Natural killer cell (primary cell): ENCODE measurements around the gene PAGE5. TPM values are rescaled to one million over a fixed set of nuclear protein-coding genes. Genes with fewer than 3 reads are reported as not detected.

ENCODE experiments used
- ATAC-seq, 3 donors: fragments of 150-1000 bp in 2 of 3; fragments of 200-7000 bp in 1 of 3; cut with Tn5 transposase; 1 replicate in 1 of 3; 2 replicates in 2 of 3; pipeline ENCODE4 v1.10.0; 2021; ENCODE audit warnings: mild to moderate bottlenecking in 2 of 3, moderate library complexity in 2 of 3
- DNase-seq, 2 donors: peaks; one replicate each; pipeline versions ENCODE4 v3.0.0 to v3.0.0-alpha.2; 2013 to 2021; ENCODE audit warnings: mixed read lengths in 1 of 2
- H3K27ac ChIP-seq: one replicate; pipeline ENCODE4 v1.5.1; 2013; ENCODE audit warnings: mild to moderate bottlenecking, low read length
- H3K27me3 ChIP-seq: one replicate; pipeline ENCODE4 v1.6.1; 2013; ENCODE audit warnings: low read length; ENCODE audit not compliant: control insufficient read depth, insufficient read depth
- H3K36me3 ChIP-seq: one replicate; pipeline ENCODE4 v1.6.1; 2013; ENCODE audit warnings: low read length; ENCODE audit not compliant: control insufficient read depth, insufficient read depth
- H3K4me1 ChIP-seq: one replicate; pipeline ENCODE4 v1.6.1; 2013; ENCODE audit warnings: low read length; ENCODE audit not compliant: control insufficient read depth, insufficient read depth
- H3K4me3 ChIP-seq: one replicate; pipeline ENCODE4 v1.5.1; 2013; ENCODE audit warnings: low read length
- H3K9me3 ChIP-seq: one replicate; pipeline ENCODE4 v1.6.1; 2013; ENCODE audit warnings: low read length; ENCODE audit not compliant: control insufficient read depth, insufficient read depth
- H3K27ac Mint-ChIP-seq, 2 donors: one replicate each; pipeline ENCODE4 v1.8.0; 2022; ENCODE audit warnings: mild to moderate bottlenecking in 2 of 2, mixed read lengths in 2 of 2, moderate library complexity in 1 of 2
- H3K27me3 Mint-ChIP-seq, 2 donors: one replicate each; pipeline ENCODE4 v1.8.0; 2022; ENCODE audit warnings: low read depth in 2 of 2, mixed read lengths in 2 of 2
- H3K36me3 Mint-ChIP-seq: one replicate; pipeline ENCODE4 v1.8.0; 2022; ENCODE audit warnings: mixed read lengths
- H3K4me1 Mint-ChIP-seq, 2 donors: one replicate each; pipeline ENCODE4 v1.8.0; 2022; ENCODE audit warnings: mixed read lengths in 2 of 2
- H3K4me3 Mint-ChIP-seq: one replicate; pipeline ENCODE4 v1.8.0; 2022; ENCODE audit warnings: mild to moderate bottlenecking, moderate library complexity, mixed read lengths
- H3K9me3 Mint-ChIP-seq, 2 donors: one replicate each; pipeline ENCODE4 v1.8.0; 2022; ENCODE audit warnings: mixed read lengths in 2 of 2
- WGBS: methylation state at CpG from one replicate; pipeline ENCODE4 v1.1.7; 2013; ENCODE audit warnings: missing lambda C conversion rate; ENCODE audit not compliant: insufficient coverage; 5-methylcytosine and 5-hydroxymethylcytosine counted together
- intact Hi-C: fragments of 100-400 bp; cut with micrococcal nuclease; formaldehyde crosslinking; loops from one replicate; pipeline ENCODE4 v1.14.2; 2022
- total RNA-seq, 4 donors: library from RNA; stranded (reverse); fragments of 120-200 nt in 1 of 4; gene quantifications; one replicate each; pipeline versions ENCODE4 v1.2.3 to v1.2.4, GENCODE V29; 2013 to 2022
- TF ChIP-seq, protein P1 (sequence below): fragments of 200-600 bp; IDR thresholded peaks from one replicate; pipeline ENCODE4 v1.8.0; 2022; ENCODE audit warnings: antibody characterized with exemption

Gene PAGE5
- total RNA-seq, 3 donors from 2014 or later (not counting 1 experiment from before 2014, with no cell fraction given) = not detected

- Mint-ChIP-seq H3K9me3 (no peaks in the 10 kb centered on the region), H3K27me3 (peaks cover 0 to 26% of the 10 kb centered on the region in 2 donors), H3K4me3 (no peak overlapping the region), H3K27ac (no peak overlapping the region), H3K4me1 (no peaks in the 10 kb centered on the region), H3K36me3 (no peaks in the 10 kb centered on the region)
- Histone ChIP-seq H3K4me3 (no peak overlapping the region), H3K27me3 (no peaks in the 10 kb centered on the region), H3K9me3 (no peaks in the 10 kb centered on the region), H3K27ac (no peak overlapping the region), H3K36me3 (no peaks in the 10 kb centered on the region), H3K4me1 (no peaks in the 10 kb centered on the region)
- ATAC-seq (no peak), DNase-seq (no peak)
- no CpG with 5 or more reads among the region's 3 CpGs for WGBS
- TF ChIP-seq, protein P1, sequence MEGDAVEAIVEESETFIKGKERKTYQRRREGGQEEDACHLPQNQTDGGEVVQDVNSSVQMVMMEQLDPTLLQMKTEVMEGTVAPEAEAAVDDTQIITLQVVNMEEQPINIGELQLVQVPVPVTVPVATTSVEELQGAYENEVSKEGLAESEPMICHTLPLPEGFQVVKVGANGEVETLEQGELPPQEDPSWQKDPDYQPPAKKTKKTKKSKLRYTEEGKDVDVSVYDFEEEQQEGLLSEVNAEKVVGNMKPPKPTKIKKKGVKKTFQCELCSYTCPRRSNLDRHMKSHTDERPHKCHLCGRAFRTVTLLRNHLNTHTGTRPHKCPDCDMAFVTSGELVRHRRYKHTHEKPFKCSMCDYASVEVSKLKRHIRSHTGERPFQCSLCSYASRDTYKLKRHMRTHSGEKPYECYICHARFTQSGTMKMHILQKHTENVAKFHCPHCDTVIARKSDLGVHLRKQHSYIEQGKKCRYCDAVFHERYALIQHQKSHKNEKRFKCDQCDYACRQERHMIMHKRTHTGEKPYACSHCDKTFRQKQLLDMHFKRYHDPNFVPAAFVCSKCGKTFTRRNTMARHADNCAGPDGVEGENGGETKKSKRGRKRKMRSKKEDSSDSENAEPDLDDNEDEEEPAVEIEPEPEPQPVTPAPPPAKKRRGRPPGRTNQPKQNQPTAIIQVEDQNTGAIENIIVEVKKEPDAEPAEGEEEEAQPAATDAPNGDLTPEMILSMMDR = no peak
- intact Hi-C loops = no loop called here
Measured at GRCh38 chrX:55201930-55202579, 18.1 kb upstream of the PAGE5 start.

- Histone ChIP-seq H3K36me3 (no peaks in the 10 kb centered on the region), H3K4me3 (no peak overlapping the region), H3K27me3 (no peaks in the 10 kb centered on the region), H3K4me1 (no peaks in the 10 kb centered on the region), H3K27ac (no peak overlapping the region), H3K9me3 (no peaks in the 10 kb centered on the region)
- intact Hi-C loops = no loop called here
- H3K27me3 Mint-ChIP-seq = peaks cover 0 to 25% of the 10 kb centered on the region in 2 donors
- DNase-seq (no peak), ATAC-seq (no peak)
- TF ChIP-seq, protein P1 = no peak
- no peaks in the 10 kb centered on the region for H3K36me3 Mint-ChIP-seq
- no peak overlapping the region for H3K4me3 Mint-ChIP-seq
- WGBS = 48% methylated on average over 4 of the region's 6 CpGs
- H3K4me1 Mint-ChIP-seq = no peaks in the 10 kb centered on the region
- no peak overlapping the region for H3K27ac Mint-ChIP-seq
- no peaks in the 10 kb centered on the region for H3K9me3 Mint-ChIP-seq
Measured at GRCh38 chrX:55206162-55206941, 13.8 kb upstream of the PAGE5 start.

GRCh38 chrX:55210931-55211677, 9.0 kb upstream of the PAGE5 start:
- 88% methylated on average over 11 of the region's 13 CpGs for WGBS
- H3K27ac ChIP-seq = no peak overlapping the region
- no peaks in the 10 kb centered on the region for H3K36me3 ChIP-seq
- TF ChIP-seq, protein P1 = no peak
- DNase-seq = no peak
- H3K27me3 Mint-ChIP-seq = peaks cover 2 to 12% of the 10 kb centered on the region in 2 donors
- no peaks in the 10 kb centered on the region for H3K36me3 Mint-ChIP-seq
- intact Hi-C loops = no loop called here
- H3K9me3 Mint-ChIP-seq = no peaks in the 10 kb centered on the region
- no peaks in the 10 kb centered on the region for H3K27me3 ChIP-seq
- no peak overlapping the region for H3K4me3 ChIP-seq
- H3K4me1 ChIP-seq = no peaks in the 10 kb centered on the region
- H3K4me3 Mint-ChIP-seq = no peak overlapping the region
- H3K27ac Mint-ChIP-seq = no peak overlapping the region
- H3K9me3 ChIP-seq = no peaks in the 10 kb centered on the region
- H3K4me1 Mint-ChIP-seq = no peaks in the 10 kb centered on the region
- ATAC-seq = no peak
